ENCODE measurements around the gene BCL7B. TPM values are rescaled to one million over a fixed set of nuclear protein-coding genes. Genes with fewer than 3 reads are reported as not detected.
A peak's percentile ranks its signal among the peaks of the same experiment; 100 is the strongest.

The BCL7B gene
- total and polyA plus RNA-seq, 9 donors: 29.5 to 52.4 (median 34.0) TPM

DNA sequence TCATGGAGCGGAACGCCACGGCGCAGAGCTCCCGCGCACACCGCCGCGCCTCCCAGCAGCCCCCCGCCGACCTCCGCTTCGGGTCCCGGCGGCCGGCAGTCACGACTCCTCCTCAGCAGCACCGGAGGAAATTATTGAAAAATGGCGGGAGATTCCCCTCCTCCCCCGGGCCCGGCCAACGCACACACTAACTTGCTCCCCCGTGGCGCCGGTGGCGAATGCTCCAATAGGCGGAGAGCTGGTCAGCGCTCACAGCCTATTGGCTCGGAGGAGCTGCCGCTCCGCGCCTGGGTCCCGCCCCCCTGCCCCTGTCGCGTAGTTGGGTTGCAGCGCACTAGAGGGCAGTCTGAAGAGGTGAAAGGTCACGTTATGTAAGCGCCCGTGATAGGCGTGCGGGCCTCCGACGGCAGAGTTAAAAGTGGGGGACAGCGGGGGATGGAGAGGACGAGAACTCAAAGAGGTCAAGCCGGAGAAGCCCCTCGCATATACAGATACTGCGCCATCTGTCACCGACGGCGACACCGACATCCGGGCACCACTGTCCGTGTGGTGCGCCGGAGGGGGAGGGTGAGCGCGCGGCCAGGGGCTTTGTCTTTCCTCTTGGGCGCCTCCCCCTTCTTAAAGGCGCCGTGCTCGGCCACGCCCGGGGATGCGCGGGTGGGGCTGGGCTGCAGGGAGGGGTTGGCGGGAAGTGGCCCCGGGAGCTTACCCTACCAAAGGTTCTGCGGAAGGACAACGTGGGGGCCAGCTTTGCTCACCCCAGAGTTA is 35.2 kb downstream of the BCL7B start, which contains the start of gene BAZ1B:
Gene BAZ1B (minus strand): TSS at position 189 of the 768 bp plus-strand sequence. CDS start 360 bp downstream, outside the sequence.
- intact Hi-C loops (cut with DNase I): loop anchor here in 1 of 4 donors (10.0 kb wide), 1 partner anchor 53 kb away; the partner anchor contains the start of gene TBL2
- Histone ChIP-seq H3K4me3 (peak within 1 kb of the TSS; percentile 75), H3K27me3 (no peaks in the 10 kb centered on the region), H3K4me1 (ENCODE audit: insufficient read depth) (peaks cover 8% of the 10 kb centered on the region), H3K27ac (peak within 1 kb of the TSS; percentile 86 to 96), H3K36me3 (no peaks in the 10 kb centered on the region), H3K9me3 (no peaks in the 10 kb centered on the region)
- DNase-seq: peak; percentile 97 to 98 (median 98)
- TF ChIP-seq, protein P1, sequence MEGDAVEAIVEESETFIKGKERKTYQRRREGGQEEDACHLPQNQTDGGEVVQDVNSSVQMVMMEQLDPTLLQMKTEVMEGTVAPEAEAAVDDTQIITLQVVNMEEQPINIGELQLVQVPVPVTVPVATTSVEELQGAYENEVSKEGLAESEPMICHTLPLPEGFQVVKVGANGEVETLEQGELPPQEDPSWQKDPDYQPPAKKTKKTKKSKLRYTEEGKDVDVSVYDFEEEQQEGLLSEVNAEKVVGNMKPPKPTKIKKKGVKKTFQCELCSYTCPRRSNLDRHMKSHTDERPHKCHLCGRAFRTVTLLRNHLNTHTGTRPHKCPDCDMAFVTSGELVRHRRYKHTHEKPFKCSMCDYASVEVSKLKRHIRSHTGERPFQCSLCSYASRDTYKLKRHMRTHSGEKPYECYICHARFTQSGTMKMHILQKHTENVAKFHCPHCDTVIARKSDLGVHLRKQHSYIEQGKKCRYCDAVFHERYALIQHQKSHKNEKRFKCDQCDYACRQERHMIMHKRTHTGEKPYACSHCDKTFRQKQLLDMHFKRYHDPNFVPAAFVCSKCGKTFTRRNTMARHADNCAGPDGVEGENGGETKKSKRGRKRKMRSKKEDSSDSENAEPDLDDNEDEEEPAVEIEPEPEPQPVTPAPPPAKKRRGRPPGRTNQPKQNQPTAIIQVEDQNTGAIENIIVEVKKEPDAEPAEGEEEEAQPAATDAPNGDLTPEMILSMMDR (IDR thresholded peaks at IDR 0.05): peak in 1 of 3 donors; percentile 17
- TF ChIP-seq EP300 (IDR thresholded peaks at IDR 0.05): no peak
- TF ChIP-seq POLR2A (IDR thresholded peaks at IDR 0.05): peak; percentile 58
- WGBS, 3 donors: 0% methylated on average over 51 to 71 of the region's 71 CpGs

DNA sequence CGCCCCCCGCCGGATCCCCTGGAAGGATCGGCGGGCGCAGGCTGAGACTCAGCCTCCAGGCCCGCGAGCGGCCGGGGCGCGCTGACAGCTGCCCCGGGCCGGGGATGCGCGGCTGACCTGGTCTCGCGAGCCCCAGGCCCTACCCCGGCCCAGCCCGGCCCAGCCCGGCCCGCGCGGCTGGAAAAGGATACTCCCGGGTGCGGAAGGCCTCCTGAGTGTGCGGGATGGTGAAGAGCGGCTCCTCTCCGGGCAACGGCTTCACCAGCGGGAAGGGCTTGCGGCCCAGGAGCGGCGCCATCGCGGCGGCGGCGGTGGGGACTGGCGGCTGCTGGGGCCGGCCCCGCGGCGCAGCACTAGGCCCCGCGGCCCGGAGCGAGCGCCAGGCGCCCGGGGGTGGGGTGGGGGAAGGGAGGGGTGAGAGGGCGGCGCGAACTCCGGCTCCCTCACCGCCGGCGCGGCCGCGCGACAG is 35.8 kb downstream of the BCL7B start:
- H3K4me3 ChIP-seq: peak overlapping the region; percentile 75
- intact Hi-C loops (cut with DNase I): loop anchor here in 1 of 4 donors (10.0 kb wide), 1 partner anchor 53 kb away; the partner anchor contains the start of gene TBL2
- H3K4me1 ChIP-seq (ENCODE audit: insufficient read depth): peaks cover 12% of the 10 kb centered on the region
- peak overlapping the region; percentile 86 to 96 for H3K27ac ChIP-seq
- TF ChIP-seq, protein P1 (IDR thresholded peaks at IDR 0.05): no peak
- no peak for TF ChIP-seq POLR2A (IDR thresholded peaks at IDR 0.05)
- TF ChIP-seq EP300 (IDR thresholded peaks at IDR 0.05): no peak
- no peak for DNase-seq
- no peaks in the 10 kb centered on the region for H3K9me3 ChIP-seq
- WGBS, 3 donors: 0 to 1% (median 1%) methylated on average over 23 to 62 of the region's 62 CpGs
- H3K27me3 ChIP-seq: no peaks in the 10 kb centered on the region
- H3K36me3 ChIP-seq: no peaks in the 10 kb centered on the region

DNA sequence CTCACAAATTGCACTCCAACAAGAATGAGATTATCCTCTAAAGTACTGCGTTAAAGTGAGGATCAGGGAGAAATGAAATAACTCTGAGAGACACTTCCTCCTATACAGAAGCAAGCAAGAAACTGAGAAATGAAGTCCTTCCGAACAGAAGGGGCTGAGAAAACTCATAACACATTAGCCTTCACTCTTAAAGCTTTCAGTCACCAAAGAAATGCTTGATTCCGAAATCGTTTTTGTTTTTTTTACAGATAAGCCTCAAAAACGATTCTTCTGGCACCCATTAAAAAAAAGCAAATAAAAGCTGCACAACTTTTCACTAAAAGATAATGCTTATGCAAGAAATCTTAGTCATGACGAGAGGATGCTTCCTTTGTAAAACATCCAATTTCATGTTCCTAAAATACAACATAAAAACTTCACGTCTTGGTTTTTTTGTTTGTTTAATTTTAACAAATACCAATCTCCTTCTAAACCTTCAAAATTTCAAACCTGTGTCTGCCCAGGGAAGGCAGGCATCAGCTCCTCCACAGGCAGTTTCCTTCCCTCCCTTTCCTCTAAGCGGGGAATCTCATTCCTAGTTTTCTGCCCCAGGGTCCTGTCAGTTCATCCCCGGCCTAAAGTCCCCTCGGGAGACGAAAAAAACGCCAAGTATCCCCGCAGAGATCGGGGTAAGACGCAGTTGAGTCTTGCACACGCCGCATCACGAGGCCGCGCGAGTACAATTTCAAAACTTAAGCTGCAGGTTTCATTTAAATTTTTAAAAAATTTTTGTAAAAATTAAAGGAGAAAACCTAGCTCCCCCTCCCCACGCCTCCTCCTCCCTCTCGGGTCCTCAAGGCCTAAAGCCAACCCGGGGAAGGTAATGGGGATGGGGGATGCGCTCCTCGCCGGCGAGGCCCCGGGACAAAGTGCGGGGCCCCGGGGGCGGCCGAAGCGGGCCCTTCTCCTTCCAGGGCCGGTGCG is 36.5 kb downstream of the BCL7B start:
- Histone ChIP-seq H3K4me3 (peak overlapping the region; percentile 75), H3K4me1 (ENCODE audit: insufficient read depth) (peaks cover 12% of the 10 kb centered on the region), H3K27ac (peak overlapping the region; percentile 86 to 96), H3K9me3 (no peaks in the 10 kb centered on the region), H3K36me3 (no peaks in the 10 kb centered on the region), H3K27me3 (no peaks in the 10 kb centered on the region)
- intact Hi-C loops (cut with DNase I): loop anchor here in 1 of 4 donors (10.0 kb wide), 1 partner anchor 54 kb away; the partner anchor contains the start of gene TBL2
- no peak for TF ChIP-seq EP300 (IDR thresholded peaks at IDR 0.05)
- TF ChIP-seq, protein P1 (IDR thresholded peaks at IDR 0.05): no peak
- TF ChIP-seq POLR2A (IDR thresholded peaks at IDR 0.05): no peak
- WGBS, 3 donors: 0 to 1% (median 0%) methylated on average over 36 of the region's 36 CpGs
- DNase-seq: peak in 1 of 5 donors; percentile 27

All from ovary (tissue), 9 donors.